GM18508 (cell line): ENCODE results near the gene POTEJ.
"Not testable (repeated sequence)": the region's sequence is repeated elsewhere in the genome, so short reads cannot be mapped to it uniquely, and the experiment has no call there.

Experiments
- ATAC-seq: cut with Tn5 transposase; IDR thresholded peaks from one replicate; pipeline ENCODE4 v1.9.1; 2021; ENCODE audit warnings: moderate number of reproducible peaks; ENCODE audit not compliant: insufficient read depth, unreplicated experiment

POTEJ gene

DNA sequence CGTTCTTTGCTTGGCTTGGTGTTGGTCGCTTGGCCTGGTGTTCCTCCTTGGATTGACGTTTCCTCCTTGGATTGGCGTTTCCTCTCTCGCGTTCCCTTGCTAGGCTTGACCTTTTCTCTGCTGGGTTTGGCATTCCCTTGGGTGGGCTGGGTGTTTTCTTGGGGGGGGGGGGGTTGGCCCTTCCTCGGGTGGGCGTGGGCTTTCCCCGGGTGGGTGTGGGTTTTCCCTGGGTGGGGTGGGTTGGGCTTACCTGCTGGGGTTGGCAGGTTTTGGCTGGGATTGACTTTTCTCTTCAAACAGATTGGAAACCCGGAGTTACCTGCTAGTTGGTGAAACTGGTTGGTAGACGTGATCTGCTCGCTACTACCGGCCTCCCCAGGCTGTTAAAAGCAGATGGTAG, at the start of gene POTEJ:
TSS of gene POTEJ (plus strand) at position 301 of the 400 bp plus-strand sequence. CDS start at position 394, 93 bp downstream.
- not testable (repeated sequence) for ATAC-seq

DNA sequence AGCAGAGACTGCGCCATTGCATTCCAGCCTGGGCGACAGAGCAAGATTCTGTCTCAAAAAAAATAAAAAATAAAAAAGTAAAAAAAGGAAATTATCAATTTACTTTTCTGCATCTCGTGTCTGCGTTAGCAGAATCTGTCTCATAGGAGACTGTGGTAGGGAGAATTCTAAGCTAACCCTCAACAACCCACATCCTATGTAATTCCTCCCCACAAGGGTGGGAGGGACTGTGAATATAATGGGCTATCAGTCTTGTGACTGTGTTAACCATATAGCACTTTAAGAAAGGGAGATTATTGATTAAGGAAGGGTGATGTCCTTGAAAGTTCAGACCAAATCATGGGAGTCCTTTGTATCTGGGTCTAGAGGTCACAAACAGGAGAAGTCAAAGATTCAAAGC, 45.1 kb upstream of the POTEJ start:
- ATAC-seq: not testable (repeated sequence)

DNA sequence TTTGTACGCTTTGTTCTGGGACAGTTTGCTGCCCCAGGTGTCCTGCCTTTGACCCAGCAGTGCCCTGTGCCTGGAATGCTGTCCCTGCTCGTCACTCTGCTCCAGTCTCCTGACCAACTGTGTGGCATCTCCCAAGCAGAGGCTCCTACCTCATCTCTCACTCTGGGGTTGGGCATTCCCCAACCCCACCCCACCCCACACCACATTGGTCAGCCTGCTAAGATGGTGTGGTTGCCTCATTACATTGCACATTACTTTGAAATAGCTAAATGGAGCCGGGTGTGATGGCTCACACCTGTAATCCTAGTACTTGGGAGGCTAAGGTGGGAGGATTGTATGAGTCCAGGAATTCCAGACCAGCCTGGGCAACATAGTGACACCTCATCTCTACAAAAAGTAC, 39.3 kb upstream of the POTEJ start:
- not testable (repeated sequence) for ATAC-seq

DNA sequence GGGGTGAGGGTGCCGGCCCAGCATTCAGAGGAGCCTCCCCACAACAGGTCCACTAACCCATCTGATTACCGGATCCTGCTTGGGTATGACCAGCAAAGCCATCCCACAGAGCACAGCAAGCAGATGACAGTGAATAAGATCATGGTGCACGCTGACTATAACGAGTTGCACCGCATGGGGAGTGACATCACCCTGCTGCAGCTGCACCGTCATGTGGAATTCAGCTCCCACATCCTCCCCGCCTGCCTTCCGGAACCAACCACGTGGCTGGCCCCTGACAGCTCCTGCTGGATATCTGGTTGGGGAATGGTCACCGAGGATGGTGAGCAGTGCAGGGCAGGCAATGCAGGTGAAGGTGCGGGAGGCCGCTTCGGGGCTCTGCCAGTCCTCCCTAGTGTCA, 37.0 kb upstream of the POTEJ start:
- not testable (repeated sequence) for ATAC-seq

DNA sequence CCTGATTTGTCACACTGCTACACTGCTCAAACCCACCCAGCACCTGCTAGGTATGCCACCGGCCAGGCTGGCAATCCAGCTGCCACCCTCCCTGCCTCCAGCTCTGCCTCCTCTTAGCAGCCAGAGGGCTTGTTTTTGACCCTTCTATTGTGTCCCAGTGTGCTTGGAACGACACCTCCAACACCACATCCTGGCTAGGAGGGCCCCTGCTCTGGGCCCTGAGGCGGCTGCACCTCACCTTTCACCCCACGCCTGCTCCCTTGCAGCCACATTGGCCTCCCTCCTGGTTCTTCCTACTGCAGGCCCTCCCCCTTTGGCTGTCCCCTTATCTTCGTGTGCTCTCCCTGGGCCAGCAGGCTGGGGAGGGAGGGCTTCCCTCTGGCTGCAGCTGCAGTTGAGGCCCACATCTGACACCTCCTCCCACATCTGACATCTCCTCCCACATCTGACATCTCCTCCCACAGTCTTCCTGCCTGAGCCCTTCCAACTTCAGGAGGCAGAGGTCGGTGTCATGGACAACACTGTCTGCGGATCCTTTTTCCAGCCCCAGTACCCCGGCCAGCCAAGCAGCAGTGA, 34.9 kb upstream of the POTEJ start:
- not testable (repeated sequence) for ATAC-seq

DNA sequence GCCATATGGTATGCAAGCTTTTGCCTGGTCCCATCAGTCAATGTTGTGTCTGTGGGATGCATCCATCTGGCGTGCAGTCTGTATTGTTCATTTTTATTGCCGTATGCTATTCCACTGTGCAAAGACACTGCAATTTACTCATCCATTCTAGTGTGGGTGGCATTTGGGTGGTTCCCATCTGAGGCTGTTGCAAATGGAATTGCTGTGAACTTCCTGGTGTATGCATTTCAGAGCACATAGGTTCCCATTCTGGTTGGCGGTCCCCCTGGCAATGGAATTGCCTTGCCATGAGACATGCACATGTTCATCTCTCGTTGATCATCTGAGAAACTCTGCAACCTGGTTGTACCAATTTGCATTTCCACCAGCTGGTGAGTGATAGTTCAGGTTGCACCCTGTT, 33.7 kb upstream of the POTEJ start:
- not testable (repeated sequence) for ATAC-seq

DNA sequence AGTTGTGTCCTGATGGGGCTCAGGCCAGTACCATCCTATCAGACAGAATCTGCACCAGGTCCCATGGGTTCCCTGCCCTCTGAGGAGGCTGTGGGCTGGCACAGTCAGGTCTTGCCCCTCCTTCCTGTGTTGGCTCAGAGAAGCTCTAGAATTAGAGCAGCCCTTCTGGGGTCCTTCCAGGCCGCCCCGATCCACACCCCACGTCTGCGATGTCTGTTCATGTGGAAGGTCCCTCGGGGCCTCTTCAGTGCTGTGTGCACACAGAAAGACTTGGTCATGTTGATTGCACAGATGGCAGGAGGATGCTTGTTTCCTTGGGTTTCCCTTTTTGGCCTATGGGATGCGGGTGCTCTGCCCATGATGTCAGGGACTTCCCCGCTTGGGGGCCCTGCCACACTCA, 32.1 kb upstream of the POTEJ start:
- not testable (repeated sequence) for ATAC-seq

DNA sequence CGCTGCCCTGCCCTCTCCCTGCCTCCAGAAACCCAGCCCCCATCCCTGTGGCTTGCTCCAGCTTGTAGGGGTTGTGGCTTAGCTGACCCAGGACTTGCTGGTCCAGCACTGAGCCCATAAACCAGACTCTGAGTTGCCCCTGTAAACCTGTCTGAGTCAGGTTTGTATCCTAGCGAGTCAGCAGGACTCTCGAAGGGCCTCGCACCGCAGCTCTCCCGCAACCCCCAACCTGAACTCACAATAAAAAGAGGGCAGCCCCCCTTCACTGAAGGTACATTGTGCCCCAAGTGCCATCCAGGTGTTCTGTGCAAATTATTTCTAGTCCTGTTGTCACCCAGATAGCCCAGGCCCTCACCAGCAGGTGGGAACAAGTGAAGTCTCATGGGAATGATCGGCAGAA, 29.7 kb upstream of the POTEJ start:
- ATAC-seq: not testable (repeated sequence)

DNA sequence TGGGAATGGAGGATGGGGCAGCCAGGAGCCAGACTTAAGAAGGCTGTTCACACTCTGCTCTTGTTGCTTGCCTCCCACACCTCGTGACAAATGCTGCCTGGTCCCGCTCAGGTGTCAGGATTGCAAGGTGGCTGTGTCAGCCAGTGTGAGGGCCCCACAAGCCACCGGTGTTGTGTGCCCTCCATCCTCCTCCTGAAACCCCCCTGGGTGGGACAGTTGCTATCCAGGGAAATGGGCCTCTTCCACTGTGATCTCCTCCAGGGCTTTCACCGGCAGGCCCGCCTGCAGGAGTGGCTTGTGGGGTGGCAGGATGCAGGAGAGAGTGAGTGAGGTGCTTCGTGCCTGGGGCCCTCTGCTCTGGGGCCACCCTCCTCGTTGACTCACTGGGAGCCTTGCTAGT, 28.3 kb upstream of the POTEJ start:
- ATAC-seq: not testable (repeated sequence)

DNA sequence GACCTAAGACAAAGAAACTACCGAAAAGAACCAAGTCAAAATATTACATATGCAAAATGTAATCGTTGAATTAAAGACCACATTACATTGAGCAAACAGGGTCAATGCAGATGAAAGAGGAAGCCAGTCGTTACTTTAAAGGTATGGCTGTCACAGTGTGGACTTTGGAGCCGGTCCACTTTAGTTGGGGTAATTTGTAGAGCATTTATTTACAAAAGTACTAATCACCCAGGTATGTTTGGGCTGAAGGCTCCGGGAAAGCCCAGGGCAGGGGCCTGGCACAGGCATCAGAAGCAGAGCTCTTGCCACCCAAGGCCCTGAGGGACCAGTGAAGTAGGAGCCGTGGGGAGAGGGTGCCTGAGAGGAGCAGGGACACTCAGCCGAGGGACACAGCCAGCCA, 27.7 kb upstream of the POTEJ start:
- ATAC-seq: not testable (repeated sequence)

DNA sequence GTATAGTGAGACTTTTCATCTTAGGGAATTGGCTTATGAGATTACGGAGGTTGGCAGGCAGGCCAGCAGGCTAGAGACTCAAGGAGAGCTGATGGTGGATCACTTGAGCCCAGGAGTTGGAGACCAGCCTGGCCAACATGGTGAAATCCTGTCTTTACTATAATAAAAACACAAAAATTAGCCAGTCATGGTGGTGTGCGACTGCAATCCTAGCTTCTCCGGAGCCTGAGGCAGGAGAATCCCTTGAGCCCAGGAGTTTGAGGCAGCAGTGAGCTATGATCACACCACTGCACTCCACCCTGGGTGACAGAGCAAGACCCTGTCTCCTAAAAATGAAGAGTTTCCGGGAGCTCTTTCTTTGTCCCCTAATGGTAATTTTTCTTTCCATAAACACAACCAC, 26.5 kb upstream of the POTEJ start:
- ATAC-seq: not testable (repeated sequence)

DNA sequence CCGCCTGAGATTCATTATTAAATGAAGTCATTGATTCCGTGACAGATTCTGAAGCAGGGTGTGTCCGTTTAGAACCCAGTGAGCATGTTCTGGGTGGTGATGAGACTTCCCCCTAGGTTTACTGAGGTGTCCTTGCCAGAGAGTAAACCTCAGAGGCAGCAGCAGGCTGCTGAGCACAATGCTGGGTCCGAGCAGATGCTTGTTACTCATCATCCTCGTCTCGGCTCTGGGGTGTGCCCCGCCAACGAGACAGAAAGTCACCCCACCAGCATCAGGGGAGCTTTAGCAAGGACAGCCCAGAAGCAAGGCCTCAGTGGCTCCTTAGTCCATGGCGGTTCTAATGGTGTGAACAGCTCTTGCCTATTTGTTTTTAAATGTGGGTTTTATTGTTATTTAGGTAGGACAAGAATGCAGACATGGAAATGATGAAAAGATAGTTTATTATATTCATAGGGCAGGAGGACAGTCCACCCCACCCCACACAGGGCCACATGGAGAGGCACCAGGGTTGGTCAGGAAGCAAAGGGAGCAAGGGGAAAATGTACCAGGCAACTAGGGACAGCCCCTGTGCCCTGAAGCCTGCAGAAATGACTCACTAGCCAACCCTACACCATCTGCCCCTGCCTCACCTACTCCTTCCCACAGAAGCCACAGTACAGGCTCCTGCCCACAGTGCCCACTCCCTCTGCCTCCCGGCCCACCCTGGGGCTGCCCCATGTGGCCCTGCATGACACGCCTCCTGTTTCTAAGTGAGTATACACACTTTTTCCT, 22.4 kb upstream of the POTEJ start:
- not testable (repeated sequence) for ATAC-seq

DNA sequence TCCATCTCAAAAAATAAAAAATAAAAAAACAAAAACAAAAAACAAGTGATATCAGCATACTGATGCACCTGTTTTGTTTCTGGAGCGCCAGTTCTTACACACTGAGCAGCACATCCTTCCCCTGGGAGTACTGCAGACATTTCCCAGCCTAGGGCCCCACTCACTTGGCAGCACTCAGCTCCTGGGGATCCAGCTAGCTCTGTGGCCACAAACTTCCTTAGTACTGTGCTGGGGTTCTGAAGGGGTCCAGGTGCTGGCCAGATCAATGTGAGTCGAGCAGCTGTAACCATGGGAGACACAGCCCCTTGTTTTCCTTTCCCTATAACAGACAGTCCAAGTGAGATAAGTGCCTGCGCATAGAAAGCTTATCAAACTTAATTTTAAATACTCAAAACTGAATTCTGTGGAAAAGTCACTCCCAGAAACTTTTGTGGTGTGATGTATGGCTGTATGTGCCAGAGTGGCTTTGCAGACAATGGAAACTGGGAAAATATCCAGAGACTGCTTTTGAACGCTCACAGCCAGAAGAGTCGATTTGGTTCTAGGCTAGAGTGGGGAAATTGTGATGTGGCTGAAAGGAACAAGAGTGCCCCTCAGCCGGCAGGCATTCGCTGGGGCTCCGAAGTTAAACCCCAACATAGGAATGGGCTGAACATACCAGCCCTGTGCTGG, 20.9 kb upstream of the POTEJ start:
- not testable (repeated sequence) for ATAC-seq

DNA sequence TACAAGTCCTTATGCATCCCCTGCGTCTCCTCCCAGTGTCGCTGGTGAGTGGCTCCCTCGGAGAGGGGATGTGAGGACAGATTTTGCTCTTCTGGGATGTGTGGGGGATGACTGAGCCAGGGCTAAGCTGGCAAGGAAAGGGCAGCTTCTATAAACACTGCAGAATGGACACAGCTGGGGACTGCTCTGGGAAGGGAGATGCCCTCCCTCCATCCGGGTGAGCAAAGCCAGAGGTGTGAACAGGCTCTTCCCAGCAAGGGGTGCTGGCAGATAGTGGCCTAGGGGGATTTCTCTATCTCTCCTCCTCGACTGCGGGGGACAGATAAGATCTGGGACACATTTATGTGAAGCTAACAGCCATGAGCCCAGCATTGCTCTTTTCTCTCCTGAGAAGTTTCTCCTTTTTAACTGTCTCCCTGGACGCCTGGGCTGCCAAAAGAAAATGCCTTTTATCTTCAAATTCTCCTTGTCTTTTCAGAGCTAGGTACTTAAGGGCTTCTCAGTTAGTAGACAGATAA, 20.3 kb upstream of the POTEJ start:
- ATAC-seq: not testable (repeated sequence)

DNA sequence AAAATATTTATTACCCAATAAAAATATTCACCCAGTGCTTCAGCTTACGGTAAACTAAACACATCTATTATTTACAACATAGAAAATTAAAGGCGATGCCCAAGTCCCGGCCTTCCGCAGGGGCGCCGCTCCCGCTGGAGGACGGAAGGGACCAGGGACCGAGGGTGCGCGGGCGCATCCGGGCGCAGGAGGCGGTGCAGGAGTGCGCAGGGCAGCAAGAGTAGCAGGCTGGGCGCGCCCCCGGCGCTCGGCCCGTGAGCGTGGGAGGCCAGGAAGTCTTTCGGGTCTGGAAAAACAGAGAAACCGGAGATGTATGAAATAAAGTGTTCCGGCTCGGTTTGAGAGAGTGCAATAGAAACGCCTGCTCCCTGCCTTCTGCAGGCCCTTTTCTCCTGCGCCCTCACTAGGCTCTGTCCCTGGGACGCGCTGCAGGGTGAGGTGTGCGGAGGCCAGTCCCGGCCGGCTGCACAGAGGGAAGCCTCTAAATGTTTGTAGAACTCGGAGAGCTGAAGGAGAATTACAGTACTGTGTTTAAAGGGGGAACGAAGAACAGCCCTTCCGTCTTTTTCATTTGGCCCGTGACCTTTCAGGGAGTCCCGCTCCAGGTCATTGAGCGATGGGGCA, 18.3 kb upstream of the POTEJ start:
- ATAC-seq: not testable (repeated sequence)

DNA sequence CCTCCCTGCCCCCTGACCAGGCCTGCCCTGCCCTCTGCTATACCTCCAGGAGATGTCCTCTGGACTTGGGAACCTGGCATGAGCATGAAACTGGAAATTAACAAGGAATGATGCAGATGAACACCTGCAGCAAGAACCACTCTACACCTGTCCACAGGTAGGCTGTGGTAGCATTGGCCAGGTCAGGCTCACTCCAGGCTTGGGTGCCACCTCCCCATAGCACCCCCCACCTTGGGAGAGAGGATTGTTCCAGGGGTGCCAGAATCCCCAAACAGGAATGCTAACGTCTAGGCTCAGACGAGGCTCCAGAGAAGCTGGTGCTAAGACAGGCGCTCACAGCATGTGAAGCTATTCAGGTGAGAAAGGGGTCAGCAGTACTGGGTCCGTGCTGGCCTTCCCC, 17.2 kb upstream of the POTEJ start:
- ATAC-seq: not testable (repeated sequence)

DNA sequence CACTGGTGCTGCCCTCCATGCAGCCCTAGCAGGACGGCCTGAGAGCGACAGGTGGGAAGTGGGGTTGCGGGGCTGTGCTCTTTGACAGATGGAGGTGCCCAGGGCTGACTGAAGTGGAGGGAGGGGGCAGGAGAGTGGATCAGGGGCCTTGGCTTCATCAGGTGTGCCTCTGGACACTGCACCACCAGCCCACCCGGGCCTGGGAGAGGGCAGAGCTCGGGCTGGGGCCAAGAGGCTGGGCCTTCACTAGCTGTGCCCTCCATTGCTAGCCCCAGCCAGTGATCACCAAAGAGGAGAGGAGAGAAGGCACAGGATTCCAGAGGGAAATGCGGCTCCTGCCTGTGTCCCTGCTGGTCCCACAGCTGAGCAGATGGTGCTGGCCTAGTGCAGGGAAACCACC, 14.5 kb upstream of the POTEJ start:
- not testable (repeated sequence) for ATAC-seq

DNA sequence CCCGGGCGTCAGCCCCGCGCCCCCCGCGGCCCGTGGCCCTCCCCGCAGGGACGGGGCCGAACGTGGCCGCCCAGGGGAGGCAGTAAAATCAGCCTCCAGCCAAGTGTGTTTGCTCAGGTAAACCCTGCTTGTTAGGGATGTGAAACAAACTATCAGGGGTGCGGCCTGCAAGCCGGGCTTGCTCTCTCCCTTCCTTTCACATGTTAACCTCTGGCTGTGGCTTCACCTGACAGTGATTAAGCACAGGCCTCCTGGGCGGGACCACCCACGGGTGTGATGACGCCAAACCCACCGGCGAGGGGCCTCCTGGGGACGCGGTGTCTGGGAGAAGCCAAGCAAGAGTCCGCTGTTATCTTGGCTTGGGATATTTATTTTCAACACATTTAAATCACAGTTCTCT, 13.2 kb upstream of the POTEJ start:
- not testable (repeated sequence) for ATAC-seq

DNA sequence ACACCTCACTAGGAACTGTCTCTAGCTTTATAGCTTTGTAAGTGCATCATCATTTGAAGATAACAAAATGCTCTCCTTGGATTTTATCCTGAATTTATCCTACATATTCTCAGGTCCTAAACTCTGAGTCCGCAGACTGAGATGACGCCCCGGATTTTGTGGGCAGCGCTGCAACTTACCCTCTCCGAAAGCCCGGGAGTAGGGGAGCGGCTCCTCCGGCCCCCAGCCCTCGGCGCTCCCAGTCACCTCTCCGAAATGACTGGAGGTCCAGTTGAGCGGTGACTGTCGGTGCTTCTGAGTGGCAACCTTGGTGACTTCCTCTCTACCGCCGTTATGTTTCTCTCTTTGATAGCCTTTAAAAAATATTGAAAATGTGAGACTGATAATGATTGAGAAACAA, 12.8 kb upstream of the POTEJ start:
- ATAC-seq: not testable (repeated sequence)

DNA sequence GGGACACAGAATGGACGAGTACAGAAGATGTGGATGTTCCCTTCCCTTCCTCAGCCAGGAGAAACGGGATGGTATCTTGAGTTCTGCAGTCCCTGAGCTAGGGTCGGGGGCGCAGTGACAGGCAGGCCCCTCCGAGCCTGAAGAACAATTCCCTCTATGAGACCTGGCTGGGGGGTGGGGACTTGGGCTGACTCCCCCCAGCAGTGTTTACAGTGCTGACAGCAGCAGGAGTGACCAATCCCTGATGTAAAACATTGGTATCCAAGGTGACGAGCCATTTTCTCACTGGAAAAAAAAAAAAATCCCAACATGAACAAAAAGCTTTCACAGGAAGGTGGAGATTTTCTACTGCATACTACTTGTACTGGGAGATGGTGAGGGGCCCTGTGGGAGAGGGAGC, 11.8 kb upstream of the POTEJ start, which contains the start of gene CFC1:
TSS of gene CFC1 (minus strand) at position 183 of the 400 bp plus-strand sequence. CDS start 288 bp downstream, outside the sequence.
- not testable (repeated sequence) for ATAC-seq
